Measurements from ENCODE around the gene CCDC157. TPM values are rescaled to one million over a fixed set of nuclear protein-coding genes. Genes with fewer than 3 reads are reported as not detected.

The CCDC157 gene
- polyA plus RNA-seq, 1 donor from 2014 or later: 1.6 TPM

DNA sequence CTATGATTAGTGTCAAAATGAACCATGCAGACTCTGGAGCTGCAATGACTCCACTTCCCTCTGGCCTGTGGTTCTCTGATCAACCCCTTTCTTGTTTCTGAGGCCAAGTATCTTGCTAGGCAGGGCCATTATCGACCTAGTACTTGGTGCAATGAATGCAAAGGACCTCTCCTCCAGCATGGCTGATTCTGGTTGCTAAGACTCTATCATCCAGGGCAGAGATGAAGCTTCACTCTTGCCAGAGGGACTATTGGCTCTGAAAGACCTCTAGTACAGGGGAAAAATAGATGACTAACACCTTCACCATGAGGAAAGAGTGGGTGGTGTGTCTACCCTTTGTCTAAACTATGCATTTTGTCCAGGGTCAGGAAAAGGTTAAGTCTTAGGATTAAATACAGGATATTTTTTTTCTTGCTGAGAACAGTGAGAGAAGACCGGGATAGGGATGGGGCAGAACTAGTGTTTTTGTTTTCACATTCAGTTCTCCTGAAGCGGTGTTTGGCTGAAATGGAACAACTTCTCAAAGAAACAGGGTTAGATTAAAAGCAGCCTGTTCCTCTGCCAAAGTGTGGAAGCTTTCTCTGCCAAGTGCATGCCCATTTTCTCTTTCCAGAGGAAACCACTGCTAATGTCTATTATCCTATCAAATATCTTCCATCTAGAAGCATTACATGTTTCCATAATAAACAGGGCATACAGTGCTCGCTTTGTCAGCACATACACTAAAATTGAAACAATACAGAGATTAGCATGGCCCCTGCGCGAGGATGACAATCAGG is 63.7 kb downstream of the CCDC157 start:
- Mint-ChIP-seq H3K9me3 (no peaks in the 10 kb centered on the region), H3K4me3 (peak overlapping the region in 2 of 4 donors; percentile 33 to 54), H3K27me3 (no peaks in the 10 kb centered on the region), H3K4me1 (peaks cover 13 to 26% (median 17%) of the 10 kb centered on the region in 3 donors), H3K27ac (peak overlapping the region in 1 of 3 donors; percentile 85), H3K36me3 (peaks cover 4% of the 10 kb centered on the region)

DNA sequence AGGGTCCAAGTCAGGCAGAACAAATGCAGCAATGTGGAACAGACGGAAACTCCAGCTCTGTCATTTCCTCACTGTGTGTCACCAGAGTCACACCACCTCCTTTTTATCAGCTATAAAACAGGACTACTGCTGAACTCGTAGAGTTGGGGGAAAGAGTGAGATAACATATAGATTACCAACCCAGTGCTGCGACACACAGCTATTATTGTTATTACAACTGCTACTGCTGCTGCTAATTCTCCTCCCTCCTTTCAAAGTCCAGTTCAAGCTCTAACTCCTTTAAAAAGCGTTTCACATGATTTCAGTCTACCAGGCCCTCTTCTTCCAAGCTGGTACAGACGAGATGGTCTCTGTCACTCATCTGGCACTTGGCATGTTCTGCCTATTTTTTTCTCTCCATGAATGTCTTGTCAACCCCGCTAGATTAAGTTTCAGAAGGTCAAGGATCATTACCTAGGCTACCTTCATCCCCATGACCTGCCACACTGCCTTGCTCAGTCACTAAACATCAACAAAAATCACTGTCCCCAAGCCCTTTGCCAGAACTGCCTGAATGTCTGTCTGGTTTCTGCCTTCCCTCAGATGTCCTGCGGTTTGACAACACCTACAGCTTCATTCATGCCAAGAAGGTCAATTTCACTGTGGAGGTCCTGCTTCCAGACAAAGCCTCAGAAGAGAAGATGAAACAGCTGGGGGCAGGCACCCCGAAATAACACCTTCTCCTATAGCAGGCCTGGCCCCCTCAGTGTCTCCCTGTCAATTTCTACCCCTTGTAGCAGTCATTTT is 65.1 kb downstream of the CCDC157 start:
- Mint-ChIP-seq H3K9me3 (no peaks in the 10 kb centered on the region), H3K27ac (peak overlapping the region in 2 of 3 donors; percentile 67 to 95), H3K4me1 (peaks cover 21 to 29% (median 27%) of the 10 kb centered on the region in 3 donors), H3K27me3 (no peaks in the 10 kb centered on the region), H3K36me3 (no peaks in the 10 kb centered on the region), H3K4me3 (peak overlapping the region in 3 of 4 donors; percentile 78 to 96 (median 91))

DNA sequence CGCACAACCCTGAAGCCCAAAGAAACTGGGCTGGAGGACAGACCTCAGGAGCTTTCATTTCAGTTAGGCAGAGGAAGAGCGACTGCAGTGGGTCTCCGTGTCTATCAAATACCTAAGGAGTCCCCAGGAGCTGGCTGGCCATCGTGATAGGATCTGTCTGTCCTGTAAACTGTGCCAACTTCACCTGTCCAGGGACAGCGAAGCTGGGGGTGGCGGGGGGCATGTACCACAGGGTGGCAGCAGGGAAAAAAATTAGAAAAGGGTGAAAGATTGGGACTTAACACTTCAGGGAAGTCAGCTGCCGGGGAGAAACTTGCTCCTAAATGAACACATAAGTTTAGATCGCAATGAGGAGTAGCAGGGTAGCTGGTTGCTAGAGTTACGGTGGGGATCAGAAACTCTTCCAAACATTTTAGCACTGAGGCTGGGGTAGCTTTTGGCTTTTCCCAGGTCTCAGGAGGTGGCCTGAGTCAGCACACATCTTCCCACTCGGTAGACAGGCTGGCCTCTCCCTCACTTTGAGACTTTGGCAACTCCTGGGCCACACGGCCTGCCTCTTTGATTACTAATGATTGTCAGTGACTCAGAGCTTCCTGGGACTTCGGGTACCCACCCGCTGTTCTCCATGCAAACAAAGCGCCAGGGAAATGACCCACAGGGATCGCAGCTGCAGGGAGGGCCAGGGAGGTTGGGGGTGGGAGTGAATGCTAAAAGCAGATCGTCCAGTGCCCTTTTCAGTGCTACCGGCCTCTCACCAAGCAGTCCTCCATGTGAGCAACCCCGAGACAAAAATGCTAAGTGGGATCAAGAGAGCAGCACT is 65.9 kb downstream of the CCDC157 start:
- no peaks in the 10 kb centered on the region for H3K36me3 Mint-ChIP-seq
- H3K4me3 Mint-ChIP-seq: peak overlapping the region; percentile 91 to 99 (median 96)
- peak overlapping the region in 2 of 3 donors; percentile 67 to 95 for H3K27ac Mint-ChIP-seq
- no peaks in the 10 kb centered on the region for H3K27me3 Mint-ChIP-seq
- H3K9me3 Mint-ChIP-seq: no peaks in the 10 kb centered on the region
- H3K4me1 Mint-ChIP-seq: peaks cover 21 to 31% (median 28%) of the 10 kb centered on the region in 3 donors

- Mint-ChIP-seq H3K36me3 (no peaks in the 10 kb centered on the region), H3K27ac (peak overlapping the region; percentile 81 to 98 (median 95)), H3K27me3 (no peaks in the 10 kb centered on the region), H3K9me3 (no peaks in the 10 kb centered on the region), H3K4me1 (peaks cover 21 to 31% (median 28%) of the 10 kb centered on the region in 3 donors), H3K4me3 (peak overlapping the region; percentile 91 to 99 (median 96))
These were observed 66.6 kb downstream of the CCDC157 start for GRCh38 chr22:30423301-30423958.

DNA sequence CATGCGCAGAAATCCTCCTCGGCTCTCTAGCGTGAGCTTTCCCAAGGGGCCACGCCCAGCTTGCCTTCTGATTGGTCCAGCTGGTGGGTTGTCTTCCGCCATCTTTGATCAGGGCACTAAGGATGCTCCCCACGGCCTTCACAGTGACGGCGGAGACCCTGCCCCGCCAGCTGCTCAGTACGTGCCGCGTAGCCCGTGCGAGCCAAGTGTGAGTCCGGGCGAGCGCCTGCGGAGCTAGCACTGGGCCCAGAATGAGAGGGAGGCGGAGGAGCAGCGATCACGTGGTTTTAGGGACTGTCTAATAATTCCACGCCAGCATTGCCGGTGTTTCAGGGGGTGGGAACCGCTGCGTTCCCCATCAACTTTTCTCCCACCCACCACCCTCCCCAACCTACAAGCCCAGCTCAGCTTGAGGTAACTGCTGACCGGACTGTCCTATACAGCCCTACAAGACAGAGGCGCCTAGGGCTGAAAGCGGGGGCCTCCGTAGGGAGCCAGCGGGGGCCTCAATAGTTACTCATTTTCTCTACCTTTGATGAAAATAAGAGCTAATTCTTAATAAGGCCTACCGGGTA is 67.2 kb downstream of the CCDC157 start:
- Mint-ChIP-seq H3K36me3 (no peaks in the 10 kb centered on the region), H3K4me1 (peaks cover 21 to 31% (median 28%) of the 10 kb centered on the region in 3 donors), H3K4me3 (peak overlapping the region; percentile 91 to 99 (median 96)), H3K27ac (peak overlapping the region; percentile 81 to 98 (median 95)), H3K9me3 (no peaks in the 10 kb centered on the region), H3K27me3 (no peaks in the 10 kb centered on the region)

DNA sequence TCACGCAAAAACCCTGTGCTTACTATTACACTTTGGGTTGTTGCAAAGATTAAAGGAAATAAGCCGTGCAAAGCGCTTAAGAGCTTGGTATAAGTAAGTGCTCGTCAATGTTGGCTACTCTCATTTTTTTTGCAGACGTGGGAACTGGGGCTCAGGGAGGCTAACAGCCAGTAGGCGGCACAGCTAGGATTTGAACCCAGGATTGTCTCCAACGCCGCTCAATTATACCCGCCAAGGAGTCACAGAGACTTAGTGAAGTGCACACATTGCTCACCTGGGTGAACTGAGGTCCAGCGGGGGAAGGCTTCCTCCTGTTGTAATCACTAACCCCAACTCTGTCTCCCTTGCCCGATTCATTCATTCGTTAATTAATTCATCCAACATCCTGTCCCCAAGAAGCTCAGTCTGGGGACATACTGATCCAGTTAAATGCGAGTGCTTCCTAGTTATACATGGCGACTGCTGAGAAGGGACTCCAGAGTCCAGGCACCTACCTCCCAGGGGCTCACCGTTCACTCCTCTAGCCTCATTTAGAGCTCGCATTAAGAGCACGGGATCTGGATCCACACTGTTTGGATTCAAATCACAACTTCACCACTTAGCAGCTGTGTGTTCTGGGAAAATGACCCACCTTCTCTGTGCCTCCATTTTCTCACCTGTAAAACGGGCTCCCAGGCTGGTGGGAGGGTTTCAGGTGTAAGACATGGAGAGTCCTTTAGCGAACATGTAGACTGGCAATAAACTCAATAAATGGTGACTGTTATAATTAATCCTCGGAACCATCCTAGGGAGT is 67.9 kb downstream of the CCDC157 start:
- Mint-ChIP-seq H3K27me3 (no peaks in the 10 kb centered on the region), H3K4me3 (peak overlapping the region; percentile 91 to 99 (median 96)), H3K9me3 (no peaks in the 10 kb centered on the region), H3K36me3 (no peaks in the 10 kb centered on the region), H3K27ac (peak overlapping the region; percentile 81 to 99 (median 98)), H3K4me1 (peaks cover 21 to 31% (median 28%) of the 10 kb centered on the region in 3 donors)

GRCh38 chr22:30425327-30425615 is 68.5 kb downstream of the CCDC157 start:
- Mint-ChIP-seq H3K27me3 (no peaks in the 10 kb centered on the region), H3K27ac (peak overlapping the region; percentile 81 to 99 (median 95)), H3K4me3 (peak overlapping the region; percentile 91 to 96 (median 96)), H3K36me3 (no peaks in the 10 kb centered on the region), H3K4me1 (peaks cover 21 to 31% (median 28%) of the 10 kb centered on the region in 3 donors), H3K9me3 (no peaks in the 10 kb centered on the region)

- H3K4me1 Mint-ChIP-seq: peaks cover 21 to 31% (median 28%) of the 10 kb centered on the region in 3 donors
These were observed 69.0 kb downstream of the CCDC157 start, which contains the start of gene MTFP1 for GRCh38 chr22:30425616-30426387. TSS of gene MTFP1 (plus strand) at chr22:30425768. CDS start at chr22:30425880, 112 bp downstream.

More at GRCh38 chr22:30425616-30426387, 69.0 kb downstream of the CCDC157 start, which contains the start of gene MTFP1:
- Mint-ChIP-seq H3K27ac (peak within 1 kb of the TSS; percentile 81 to 99 (median 98)), H3K36me3 (no peaks in the 10 kb centered on the region), H3K9me3 (no peaks in the 10 kb centered on the region), H3K4me3 (peak within 1 kb of the TSS; percentile 91 to 99 (median 96)), H3K27me3 (no peaks in the 10 kb centered on the region)

Other genes with a start within 250 kb of the CCDC157 start
- not detected for gene LIF, start 110.2 kb upstream of the CCDC157 start, polyA plus RNA-seq
- gene OSM, start 90.2 kb upstream of the CCDC157 start, polyA plus RNA-seq: 0.79 TPM
- gene CASTOR1, start 67.5 kb upstream of the CCDC157 start, polyA plus RNA-seq: 15.7 TPM
- gene TBC1D10A, start 30.1 kb upstream of the CCDC157 start, polyA plus RNA-seq: 44.0 TPM
- 120 TPM for gene SF3A1, start 113 bp upstream of the CCDC157 start, polyA plus RNA-seq
- gene RNF215, start 30.4 kb downstream of the CCDC157 start, polyA plus RNA-seq: 0.20 TPM
- gene SEC14L2, start 40.0 kb downstream of the CCDC157 start, polyA plus RNA-seq: 1.1 TPM
- 27.8 TPM for gene MTFP1, start 68.8 kb downstream of the CCDC157 start, polyA plus RNA-seq
- not detected for gene SEC14L3, start 115.0 kb downstream of the CCDC157 start, polyA plus RNA-seq
- not detected for gene SEC14L4, start 148.7 kb downstream of the CCDC157 start, polyA plus RNA-seq
- not detected for gene SEC14L6, start 189.7 kb downstream of the CCDC157 start, polyA plus RNA-seq
- not detected for gene GAL3ST1, start 217.7 kb downstream of the CCDC157 start, polyA plus RNA-seq
- gene PES1, start 234.9 kb downstream of the CCDC157 start, polyA plus RNA-seq: 36.3 TPM

Measured in IgD-negative memory B cell (primary cell).